B cell (primary cell): Measurements from ENCODE around the gene KNL1. TPM values are rescaled to one million over a fixed set of nuclear protein-coding genes. Genes with fewer than 3 reads are reported as not detected.

ENCODE experiments used
- ATAC-seq: fragments of 200-7000 bp; cut with Tn5 transposase; one replicate; pipeline ENCODE4 v1.10.0; 2021; ENCODE audit warnings: low read depth, mild to moderate bottlenecking, moderate number of reproducible peaks, moderate library complexity
- CTCF ChIA-PET: fragments of 350-600 bp; sonication (Branson Sonifier 250); formaldehyde crosslinking; loops from one replicate; lab custom pipeline; 2021; ENCODE audit warnings: antibody characterized with exemption, inconsistent platforms; lab: Charles Lee
- POLR2A ChIA-PET: fragments of 350-600 bp; sonication (Branson Sonifier 250); formaldehyde crosslinking; loops from one replicate; lab custom pipeline; 2021; ENCODE audit warnings: antibody characterized with exemption; lab: Charles Lee
- DNase-seq: peaks from one replicate; pipeline ENCODE4 v3.0.0; 2013
- H2AFZ ChIP-seq: 2 replicates; pipeline ENCODE4 v1.6.1; 2012; ENCODE audit warnings: mild to moderate bottlenecking, low read depth, low read length; ENCODE audit not compliant: insufficient read depth, poor library complexity, severe bottlenecking
- H3K27ac ChIP-seq, 2 donors: 1 replicate in 1 of 2; 2 replicates in 1 of 2; pipeline ENCODE4 v1.5.1; 2012 to 2013; ENCODE audit warnings: low read length in 2 of 2, mild to moderate bottlenecking in 2 of 2, moderate library complexity in 1 of 2
- H3K27me3 ChIP-seq, 4 experiments: fragments of 200-600 bp in 1 of 4; sonication (generic) in 1 of 4; replicated peaks in 1 of 4; 1 replicate in 2 of 4; 2 replicates in 2 of 4; pipeline versions ENCODE4 v1.6.1 to v1.7.0; 2013 to 2016; ENCODE audit warnings: low read length in 3 of 4, mild to moderate bottlenecking in 2 of 4, mixed read lengths in 1 of 4, moderate library complexity in 1 of 4; ENCODE audit not compliant: insufficient read depth in 4 of 4, control insufficient read depth in 3 of 4; ENCODE audit errors: control extremely low read depth in 1 of 4
- H3K36me3 ChIP-seq, 2 experiments: replicated peaks in 1 of 2; 1 replicate in 1 of 2; 2 replicates in 1 of 2; pipeline versions ENCODE4 v1.6.1 to v1.7.1; 2013; ENCODE audit warnings: low read length in 1 of 2; ENCODE audit not compliant: insufficient read depth in 2 of 2, control insufficient read depth in 1 of 2; ENCODE audit errors: control extremely low read depth in 1 of 2, extremely low read depth in 1 of 2
- H3K4me1 ChIP-seq, 2 donors: fragments of 200-600 bp in 1 of 2; sonication (generic) in 1 of 2; 1 replicate in 1 of 2; 2 replicates in 1 of 2; pipeline versions ENCODE4 v1.5.1 to v1.6.1; 2013 to 2017; ENCODE audit warnings: low read length in 2 of 2; ENCODE audit not compliant: control insufficient read depth in 2 of 2, insufficient read depth in 2 of 2
- H3K4me2 ChIP-seq: replicated peaks from 2 replicates; pipeline ENCODE3; 2012; ENCODE audit warnings: mild to moderate bottlenecking, low read depth, low read length; ENCODE audit not compliant: poor library complexity, severe bottlenecking
- H3K4me3 ChIP-seq, 5 experiments: fragments of 200-600 bp in 1 of 5; sonication (generic) in 1 of 5; 1 replicate in 3 of 5; 2 replicates in 2 of 5; pipeline versions ENCODE4 v1.5.1 to v1.7.0; 2011 to 2016; ENCODE audit warnings: low read length in 4 of 5, mild to moderate bottlenecking in 4 of 5, low read depth in 2 of 5, control low read depth in 1 of 5, moderate library complexity in 1 of 5; ENCODE audit not compliant: insufficient read depth in 1 of 5; ENCODE audit errors: control extremely low read depth in 1 of 5, extremely low read depth in 1 of 5
- H3K79me2 ChIP-seq: fragments of 200-600 bp; sonication (generic); one replicate; pipeline ENCODE4 v1.6.0; 2016; ENCODE audit warnings: low read length; ENCODE audit not compliant: control insufficient read depth, insufficient read depth
- H3K9ac ChIP-seq: fragments of 200-600 bp; sonication (generic); 2 replicates; pipeline ENCODE4 v1.6.1; 2017; ENCODE audit warnings: mild to moderate bottlenecking, low read length, moderate library complexity
- H3K9me3 ChIP-seq, 3 donors: one replicate each; pipeline versions ENCODE4 v1.6.1 to v1.7.1; 2013; ENCODE audit warnings: low read length in 2 of 3; ENCODE audit not compliant: control insufficient read depth in 2 of 3, insufficient read depth in 1 of 3; ENCODE audit errors: control extremely low read depth in 1 of 3
- H4K20me1 ChIP-seq: 2 replicates; pipeline ENCODE4 v1.6.0; 2012; ENCODE audit warnings: mild to moderate bottlenecking, low read length; ENCODE audit not compliant: insufficient read depth, control insufficient read depth, poor library complexity, severe bottlenecking
- H3K27ac Mint-ChIP-seq: one replicate; pipeline ENCODE4 v1.8.0; 2021; ENCODE audit warnings: mixed read lengths
- H3K27me3 Mint-ChIP-seq: one replicate; pipeline ENCODE4 v1.8.0; 2021; ENCODE audit warnings: mixed read lengths
- H3K4me1 Mint-ChIP-seq: one replicate; pipeline ENCODE4 v1.8.0; 2021; ENCODE audit warnings: mixed read lengths
- H3K4me3 Mint-ChIP-seq: one replicate; pipeline ENCODE4 v1.8.0; 2021; ENCODE audit warnings: mixed read lengths
- H3K9me3 Mint-ChIP-seq: one replicate; pipeline ENCODE4 v1.8.0; 2022; ENCODE audit warnings: mixed read lengths; ENCODE audit not compliant: insufficient read depth
- CTCF ChIP-seq: fragments of 200-600 bp; IDR thresholded peaks from one replicate; pipeline ENCODE4 v1.8.0; 2022; ENCODE audit warnings: antibody characterized with exemption, mild to moderate bottlenecking
- EZH2 ChIP-seq: IDR thresholded peaks from 2 replicates; pipeline ENCODE4 v1.6.1; 2012; ENCODE audit warnings: borderline replicate concordance, low read depth, mild to moderate bottlenecking, moderate library complexity, low read length; ENCODE audit not compliant: insufficient read depth, poor library complexity, severe bottlenecking
- WGBS: methylation state at CpG from one replicate; pipeline ENCODE4 v1.1.5; 2013; ENCODE audit warnings: missing lambda C conversion rate; ENCODE audit not compliant: insufficient coverage; 5-methylcytosine and 5-hydroxymethylcytosine counted together
- intact Hi-C: fragments of 100-400 bp; cut with micrococcal nuclease; formaldehyde crosslinking; loops from one replicate; pipeline ENCODE4 v1.10.0; 2022
- polyA plus RNA-seq: library from polyadenylated mRNA; depleted of rRNA; stranded (reverse); fragments of >200 nt; gene quantifications from 2 replicates; pipeline ENCODE4 v1.2.3, GENCODE V29; 2012
- total RNA-seq, 2 donors: library from RNA; stranded (reverse); fragments of 120-200 nt in 1 of 2; gene quantifications; 1 replicate in 1 of 2; 2 replicates in 1 of 2; pipeline versions ENCODE4 v1.2.3 to v1.2.4, GENCODE V29; 2013 to 2022

Gene KNL1
- total and polyA plus RNA-seq, 2 donors (not counting 1 experiment from before 2014, with no cell fraction given), result 0.91 to 4.0 TPM

- POLR2A ChIA-PET, result interaction anchor here (0.7 kb wide), 1 partner anchor 42 kb away, joined by 9 read pairs; no protein-coding TSS in a partner anchor
- Histone ChIP-seq H3K36me3 (no peaks in the 10 kb centered on the region), H3K27me3 (no peaks in the 10 kb centered on the region), H3K9ac (no peak overlapping the region), H3K9me3 (peaks cover 0 to 3% (median 0%) of the 10 kb centered on the region in 3 donors), H2AFZ (no peak overlapping the region), H3K4me1 (peaks cover 7 to 11% of the 10 kb centered on the region in 2 donors), H3K4me2 (no peak overlapping the region), H3K4me3 (no peak overlapping the region), H3K79me2 (peaks cover 46% of the 10 kb centered on the region), H4K20me1 (no peaks in the 10 kb centered on the region), H3K27ac (no peak overlapping the region)
- no peaks in the 10 kb centered on the region for H3K27me3 Mint-ChIP-seq
- H3K9me3 Mint-ChIP-seq, result no peaks in the 10 kb centered on the region
- H3K27ac Mint-ChIP-seq, result no peak overlapping the region
- no peak overlapping the region for H3K4me3 Mint-ChIP-seq
- WGBS, result 100% methylated on average over 1 of the region's 2 CpGs
- intact Hi-C loops, result no loop called here
- TF ChIP-seq EZH2 (no peak), CTCF (no peak)
- no peak for ATAC-seq
- CTCF ChIA-PET, result interaction anchor here (0.7 to 1.1 kb wide), 2 partner anchors 27 to 104 kb away, joined by 3 read pairs; no protein-coding TSS in a partner anchor
- no peak for DNase-seq
- peaks cover 18% of the 10 kb centered on the region for H3K4me1 Mint-ChIP-seq
Measured at GRCh38 chr15:40597024-40597423, 3.0 kb downstream of the KNL1 start.

- Histone ChIP-seq H3K27me3 (no peaks in the 10 kb centered on the region), H3K79me2 (peaks cover 49% of the 10 kb centered on the region), H3K9me3 (peaks cover 0 to 3% (median 0%) of the 10 kb centered on the region in 3 donors), H4K20me1 (no peaks in the 10 kb centered on the region), H3K4me2 (no peak overlapping the region), H3K4me1 (peaks cover 7 to 11% of the 10 kb centered on the region in 2 donors), H3K36me3 (no peaks in the 10 kb centered on the region), H3K4me3 (no peak overlapping the region), H3K9ac (no peak overlapping the region), H2AFZ (no peak overlapping the region), H3K27ac (no peak overlapping the region)
- POLR2A ChIA-PET, result no interaction called here
- CTCF ChIA-PET, result interaction anchor here (1.0 to 1.8 kb wide), 4 partner anchors 9 to 103 kb away, joined by 3 to 9 read pairs (median 6); no protein-coding TSS in a partner anchor
- TF ChIP-seq CTCF, result no peak
- no peak for TF ChIP-seq EZH2
- DNase-seq (no peak), ATAC-seq (no peak)
- H3K4me3 Mint-ChIP-seq, result no peak overlapping the region
- no CpG with 5 or more reads among the region's 3 CpGs for WGBS
- H3K4me1 Mint-ChIP-seq, result peaks cover 17% of the 10 kb centered on the region
- H3K27ac Mint-ChIP-seq, result no peak overlapping the region
- no peaks in the 10 kb centered on the region for H3K27me3 Mint-ChIP-seq
- H3K9me3 Mint-ChIP-seq, result no peaks in the 10 kb centered on the region
- intact Hi-C loops, result no loop called here
Measured at GRCh38 chr15:40598126-40598525, 4.1 kb downstream of the KNL1 start.
